ENCODE results near the gene GDF11.

DNA sequence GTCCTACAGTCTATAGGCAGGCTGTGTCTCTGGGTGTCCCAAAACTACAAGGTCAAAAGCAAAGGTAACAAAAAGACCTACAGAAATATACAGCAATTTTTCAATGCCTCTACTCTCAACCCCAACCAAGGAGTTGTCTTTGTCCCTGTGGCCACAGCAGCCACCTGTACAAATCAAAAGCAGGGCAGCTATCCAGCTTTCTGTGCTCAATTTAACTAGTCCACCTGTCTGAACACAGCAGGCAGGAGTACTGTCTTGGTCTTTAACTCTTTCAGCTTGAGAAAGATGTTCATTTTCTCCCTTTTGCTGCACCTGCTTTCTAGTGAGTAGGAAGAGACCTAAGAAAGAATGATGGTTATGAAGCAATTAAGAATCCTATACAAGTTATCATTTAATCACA lies 19.7 kb downstream of the GDF11 start:
- TF ChIP-seq GLI4 (tag by site-specific recombination; IDR thresholded peaks at IDR 0.05): no peak
- TF ChIP-seq, protein P1, sequence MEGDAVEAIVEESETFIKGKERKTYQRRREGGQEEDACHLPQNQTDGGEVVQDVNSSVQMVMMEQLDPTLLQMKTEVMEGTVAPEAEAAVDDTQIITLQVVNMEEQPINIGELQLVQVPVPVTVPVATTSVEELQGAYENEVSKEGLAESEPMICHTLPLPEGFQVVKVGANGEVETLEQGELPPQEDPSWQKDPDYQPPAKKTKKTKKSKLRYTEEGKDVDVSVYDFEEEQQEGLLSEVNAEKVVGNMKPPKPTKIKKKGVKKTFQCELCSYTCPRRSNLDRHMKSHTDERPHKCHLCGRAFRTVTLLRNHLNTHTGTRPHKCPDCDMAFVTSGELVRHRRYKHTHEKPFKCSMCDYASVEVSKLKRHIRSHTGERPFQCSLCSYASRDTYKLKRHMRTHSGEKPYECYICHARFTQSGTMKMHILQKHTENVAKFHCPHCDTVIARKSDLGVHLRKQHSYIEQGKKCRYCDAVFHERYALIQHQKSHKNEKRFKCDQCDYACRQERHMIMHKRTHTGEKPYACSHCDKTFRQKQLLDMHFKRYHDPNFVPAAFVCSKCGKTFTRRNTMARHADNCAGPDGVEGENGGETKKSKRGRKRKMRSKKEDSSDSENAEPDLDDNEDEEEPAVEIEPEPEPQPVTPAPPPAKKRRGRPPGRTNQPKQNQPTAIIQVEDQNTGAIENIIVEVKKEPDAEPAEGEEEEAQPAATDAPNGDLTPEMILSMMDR (tag by site-specific recombination; IDR thresholded peaks at IDR 0.05): no peak
- TF ChIP-seq ZNF549 (tag by site-specific recombination; IDR thresholded peaks at IDR 0.05): no peak
- TF ChIP-seq, protein P2, sequence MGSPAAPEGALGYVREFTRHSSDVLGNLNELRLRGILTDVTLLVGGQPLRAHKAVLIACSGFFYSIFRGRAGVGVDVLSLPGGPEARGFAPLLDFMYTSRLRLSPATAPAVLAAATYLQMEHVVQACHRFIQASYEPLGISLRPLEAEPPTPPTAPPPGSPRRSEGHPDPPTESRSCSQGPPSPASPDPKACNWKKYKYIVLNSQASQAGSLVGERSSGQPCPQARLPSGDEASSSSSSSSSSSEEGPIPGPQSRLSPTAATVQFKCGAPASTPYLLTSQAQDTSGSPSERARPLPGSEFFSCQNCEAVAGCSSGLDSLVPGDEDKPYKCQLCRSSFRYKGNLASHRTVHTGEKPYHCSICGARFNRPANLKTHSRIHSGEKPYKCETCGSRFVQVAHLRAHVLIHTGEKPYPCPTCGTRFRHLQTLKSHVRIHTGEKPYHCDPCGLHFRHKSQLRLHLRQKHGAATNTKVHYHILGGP (tag by site-specific recombination; IDR thresholded peaks at IDR 0.05): no peak
- TF ChIP-seq ZBTB48 (tag by site-specific recombination; IDR thresholded peaks at IDR 0.05): no peak
- no peak for TF ChIP-seq ZEB2 (tag by site-specific recombination; IDR thresholded peaks at IDR 0.05)
- no peak for TF ChIP-seq ZNF274 (IDR thresholded peaks at IDR 0.05; ENCODE audit: low read length)
- TF ChIP-seq ZNF274 (tag by site-specific recombination; IDR thresholded peaks at IDR 0.05; ENCODE audit: borderline replicate concordance): no peak
- TF ChIP-seq, protein P3, sequence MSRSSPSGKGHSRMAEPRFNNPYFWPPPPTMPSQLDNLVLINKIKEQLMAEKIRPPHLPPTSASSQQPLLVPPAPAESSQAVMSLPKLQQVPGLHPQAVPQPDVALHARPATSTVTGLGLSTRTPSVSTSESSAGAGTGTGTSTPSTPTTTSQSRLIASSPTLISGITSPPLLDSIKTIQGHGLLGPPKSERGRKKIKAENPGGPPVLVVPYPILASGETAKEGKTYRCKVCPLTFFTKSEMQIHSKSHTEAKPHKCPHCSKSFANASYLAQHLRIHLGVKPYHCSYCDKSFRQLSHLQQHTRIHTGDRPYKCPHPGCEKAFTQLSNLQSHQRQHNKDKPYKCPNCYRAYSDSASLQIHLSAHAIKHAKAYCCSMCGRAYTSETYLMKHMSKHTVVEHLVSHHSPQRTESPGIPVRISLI (tag by site-specific recombination; IDR thresholded peaks at IDR 0.05): no peak
- TF ChIP-seq, protein P4, sequence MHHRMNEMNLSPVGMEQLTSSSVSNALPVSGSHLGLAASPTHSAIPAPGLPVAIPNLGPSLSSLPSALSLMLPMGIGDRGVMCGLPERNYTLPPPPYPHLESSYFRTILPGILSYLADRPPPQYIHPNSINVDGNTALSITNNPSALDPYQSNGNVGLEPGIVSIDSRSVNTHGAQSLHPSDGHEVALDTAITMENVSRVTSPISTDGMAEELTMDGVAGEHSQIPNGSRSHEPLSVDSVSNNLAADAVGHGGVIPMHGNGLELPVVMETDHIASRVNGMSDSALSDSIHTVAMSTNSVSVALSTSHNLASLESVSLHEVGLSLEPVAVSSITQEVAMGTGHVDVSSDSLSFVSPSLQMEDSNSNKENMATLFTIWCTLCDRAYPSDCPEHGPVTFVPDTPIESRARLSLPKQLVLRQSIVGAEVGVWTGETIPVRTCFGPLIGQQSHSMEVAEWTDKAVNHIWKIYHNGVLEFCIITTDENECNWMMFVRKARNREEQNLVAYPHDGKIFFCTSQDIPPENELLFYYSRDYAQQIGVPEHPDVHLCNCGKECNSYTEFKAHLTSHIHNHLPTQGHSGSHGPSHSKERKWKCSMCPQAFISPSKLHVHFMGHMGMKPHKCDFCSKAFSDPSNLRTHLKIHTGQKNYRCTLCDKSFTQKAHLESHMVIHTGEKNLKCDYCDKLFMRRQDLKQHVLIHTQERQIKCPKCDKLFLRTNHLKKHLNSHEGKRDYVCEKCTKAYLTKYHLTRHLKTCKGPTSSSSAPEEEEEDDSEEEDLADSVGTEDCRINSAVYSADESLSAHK (tag by site-specific recombination; IDR thresholded peaks at IDR 0.05): no peak
- no peak for TF ChIP-seq MEIS1 (CRISPR knock-in tag; IDR thresholded peaks at IDR 0.05; ENCODE audit: borderline replicate concordance)
- no peak for TF ChIP-seq ZNF157 (tag by site-specific recombination; IDR thresholded peaks at IDR 0.05)
- TF ChIP-seq ZNF184 (tag by site-specific recombination; IDR thresholded peaks at IDR 0.05): no peak
- no peak for TF ChIP-seq ZNF121 (tag by site-specific recombination; IDR thresholded peaks at IDR 0.05)
